Endodermal cell (in vitro differentiated cells): ENCODE measurements around the gene AP5S1. TPM values are rescaled to one million over a fixed set of nuclear protein-coding genes. Genes with fewer than 3 reads are reported as not detected.
"Not testable (repeated sequence)": the region's sequence is repeated elsewhere in the genome, so short reads cannot be mapped to it uniquely, and the experiment has no call there.

Source experiments
- DNase-seq: peaks from one replicate; pipeline ENCODE4 v3.0.0-alpha.2; 2017
- H3K27ac ChIP-seq: 2 replicates; pipeline ENCODE4 v1.5.1; 2013; ENCODE audit warnings: mild to moderate bottlenecking, low read depth, low read length, moderate library complexity
- H3K27me3 ChIP-seq: 2 replicates; pipeline ENCODE4 v1.6.1; 2013; ENCODE audit warnings: mild to moderate bottlenecking, low read length, moderate library complexity; ENCODE audit not compliant: insufficient read depth, control insufficient read depth, poor library complexity, severe bottlenecking
- H3K36me3 ChIP-seq: 2 replicates; pipeline ENCODE4 v1.7.0; 2013; ENCODE audit warnings: mild to moderate bottlenecking, low read length, moderate library complexity; ENCODE audit not compliant: control insufficient read depth, insufficient read depth
- H3K4me1 ChIP-seq: one replicate; pipeline ENCODE4 v1.7.0; 2013; ENCODE audit warnings: low read length; ENCODE audit not compliant: control insufficient read depth, insufficient read depth
- H3K4me3 ChIP-seq: 2 replicates; pipeline ENCODE4 v1.5.1; 2013; ENCODE audit warnings: mild to moderate bottlenecking, low read length, moderate library complexity
- H3K9ac ChIP-seq: 2 replicates; pipeline ENCODE4 v1.6.1; 2013; ENCODE audit warnings: mild to moderate bottlenecking, low read length, moderate library complexity; ENCODE audit not compliant: poor library complexity, severe bottlenecking; ENCODE audit errors: extremely low read depth
- H3K9me3 ChIP-seq: 2 replicates; pipeline ENCODE4 v1.6.1; 2013; ENCODE audit warnings: mild to moderate bottlenecking, low read length, moderate library complexity; ENCODE audit not compliant: control insufficient read depth
- H3K27ac Mint-ChIP-seq: 2 replicates; pipeline ENCODE4 v1.8.0; 2020; ENCODE audit warnings: mixed read lengths
- H3K27me3 Mint-ChIP-seq: 2 replicates; pipeline ENCODE4 v1.8.0; 2021; ENCODE audit warnings: mild to moderate bottlenecking, mixed read lengths; ENCODE audit not compliant: insufficient read depth
- H3K36me3 Mint-ChIP-seq: 2 replicates; pipeline ENCODE4 v1.8.0; 2020; ENCODE audit warnings: low read depth, mixed read lengths
- H3K4me1 Mint-ChIP-seq: 2 replicates; pipeline ENCODE4 v1.8.0; 2020; ENCODE audit warnings: mixed read lengths
- H3K4me3 Mint-ChIP-seq: 2 replicates; pipeline ENCODE4 v1.8.0; 2020; ENCODE audit warnings: mild to moderate bottlenecking, moderate library complexity, mixed read lengths
- H3K9me3 Mint-ChIP-seq: 2 replicates; pipeline ENCODE4 v1.8.0; 2020; ENCODE audit warnings: mild to moderate bottlenecking, mixed read lengths
- CTCF ChIP-seq: fragments of 200-600 bp; sonication (generic); conservative IDR thresholded peaks from 2 replicates; pipeline ENCODE4 v1.5.0; 2021; ENCODE audit warnings: antibody characterized with exemption, mild to moderate bottlenecking
- WGBS, 2 experiments: methylation state at CpG; one replicate each; pipeline versions ENCODE4 v1.1.5 to v1.1.7; 2013; ENCODE audit warnings: missing lambda C conversion rate in 2 of 2, mixed read lengths in 1 of 2; ENCODE audit not compliant: insufficient coverage in 1 of 2, insufficient read length in 1 of 2; 5-methylcytosine and 5-hydroxymethylcytosine counted together
- total RNA-seq, 2 donors: library from RNA; stranded (reverse); fragmentation: NEBNext Ultra II Directional in 1 of 2; extraction: Animal tissue kit (Norgen Biotek cat#: 25700) in 1 of 2; gene quantifications; 2 replicates in 1 of 2; 3 replicates in 1 of 2; pipeline ENCODE4 v1.2.1, GENCODE V29; 2021

The AP5S1 gene
- total RNA-seq, 2 donors from 2014 or later: 5.1 to 6.1 TPM

GRCh38 chr20:3842348-3842930 is 22.1 kb downstream of the AP5S1 start:
- Mint-ChIP-seq H3K9me3 (no peaks in the 10 kb centered on the region), H3K27ac (no peak overlapping the region), H3K36me3 (no peaks in the 10 kb centered on the region), H3K4me3 (no peak overlapping the region), H3K4me1 (peaks cover 13% of the 10 kb centered on the region), H3K27me3 (no peaks in the 10 kb centered on the region)
- Histone ChIP-seq H3K4me1 (peaks cover 12% of the 10 kb centered on the region), H3K27me3 (no peaks in the 10 kb centered on the region), H3K4me3 (no peak overlapping the region), H3K9me3 (no peaks in the 10 kb centered on the region), H3K36me3 (no peaks in the 10 kb centered on the region), H3K27ac (no peak overlapping the region), H3K9ac (no peak overlapping the region)
- DNase-seq: no peak
- WGBS, 2 experiments: 89 to 91% methylated on average over 7 of the region's 7 CpGs
- no peak for TF ChIP-seq CTCF

GRCh38 chr20:3843490-3843889 is 23.1 kb downstream of the AP5S1 start:
- Mint-ChIP-seq H3K27me3 (no peaks in the 10 kb centered on the region), H3K9me3 (no peaks in the 10 kb centered on the region), H3K4me3 (no peak overlapping the region), H3K36me3 (no peaks in the 10 kb centered on the region), H3K4me1 (peaks cover 13% of the 10 kb centered on the region), H3K27ac (no peak overlapping the region)
- TF ChIP-seq CTCF: no peak
- H3K9me3 ChIP-seq: no peaks in the 10 kb centered on the region
- no peaks in the 10 kb centered on the region for H3K36me3 ChIP-seq
- H3K4me3 ChIP-seq: no peak overlapping the region
- H3K9ac ChIP-seq: no peak overlapping the region
- H3K27me3 ChIP-seq: no peaks in the 10 kb centered on the region
- no peak overlapping the region for H3K27ac ChIP-seq
- WGBS, 2 experiments: 83 to 91% methylated on average over 4 to 5 of the region's 5 CpGs
- DNase-seq: no peak
- H3K4me1 ChIP-seq: peaks cover 15% of the 10 kb centered on the region

GRCh38 chr20:3843990-3844619 is 23.8 kb downstream of the AP5S1 start:
- H3K27ac Mint-ChIP-seq, H3K4me3 Mint-ChIP-seq: not testable (repeated sequence)
- WGBS, 2 experiments: 96 to 97% methylated on average over 6 to 9 of the region's 9 CpGs

More at GRCh38 chr20:3843990-3844619, 23.8 kb downstream of the AP5S1 start:
- DNase-seq, H3K36me3 ChIP-seq, H3K27me3 Mint-ChIP-seq, H3K4me3 ChIP-seq, H3K9ac ChIP-seq, H3K27me3 ChIP-seq, H3K27ac ChIP-seq, H3K9me3 Mint-ChIP-seq, H3K9me3 ChIP-seq, H3K36me3 Mint-ChIP-seq: not testable (repeated sequence)
- H3K4me1 Mint-ChIP-seq: peaks cover 13% of the 10 kb centered on the region
- H3K4me1 ChIP-seq: peaks cover 11% of the 10 kb centered on the region
